Measurements from ENCODE around the gene BTBD3.

The BTBD3 gene

GRCh38 chr20:11965602-11966001 is 47.9 kb downstream of the BTBD3 start:
- no peak for FAIRE-seq
- DNase-seq (ENCODE audit: low spot score), result no peak

GRCh38 chr20:11966186-11966585 is 48.5 kb downstream of the BTBD3 start:
- no peak for FAIRE-seq

GRCh38 chr20:11970243-11970836 is 52.6 kb downstream of the BTBD3 start:
- DNase-seq (ENCODE audit: low spot score) (no peak), FAIRE-seq (no peak)

More at GRCh38 chr20:11966186-11966585, 48.5 kb downstream of the BTBD3 start:
- DNase-seq (ENCODE audit: low spot score), result no peak

GRCh38 chr20:11972478-11972877 is 54.8 kb downstream of the BTBD3 start:
- FAIRE-seq (no peak), DNase-seq (ENCODE audit: low spot score) (no peak)

Measured in RCC 7860 (cell line).